DOHH2 (cell line): ENCODE measurements around the gene TFCP2L1.

Source experiments
- EZH2phosphoT487 ChIP-seq: fragments of 200-600 bp; sonication (generic); IDR thresholded peaks from 2 replicates; pipeline ENCODE4 v1.6.1; 2017; ENCODE audit warnings: borderline replicate concordance, mild to moderate bottlenecking, antibody characterized with exemption, low read length, moderate library complexity, mixed read lengths
- TF ChIP-seq, protein P1 (sequence below): fragments of 200-600 bp; sonication (generic); IDR thresholded peaks from one replicate; pipeline ENCODE4 v1.5.1; 2014; ENCODE audit warnings: antibody characterized with exemption, mild to moderate bottlenecking, low read depth, low read length; ENCODE audit not compliant: poor library complexity, severe bottlenecking

- TF ChIP-seq, protein P1, sequence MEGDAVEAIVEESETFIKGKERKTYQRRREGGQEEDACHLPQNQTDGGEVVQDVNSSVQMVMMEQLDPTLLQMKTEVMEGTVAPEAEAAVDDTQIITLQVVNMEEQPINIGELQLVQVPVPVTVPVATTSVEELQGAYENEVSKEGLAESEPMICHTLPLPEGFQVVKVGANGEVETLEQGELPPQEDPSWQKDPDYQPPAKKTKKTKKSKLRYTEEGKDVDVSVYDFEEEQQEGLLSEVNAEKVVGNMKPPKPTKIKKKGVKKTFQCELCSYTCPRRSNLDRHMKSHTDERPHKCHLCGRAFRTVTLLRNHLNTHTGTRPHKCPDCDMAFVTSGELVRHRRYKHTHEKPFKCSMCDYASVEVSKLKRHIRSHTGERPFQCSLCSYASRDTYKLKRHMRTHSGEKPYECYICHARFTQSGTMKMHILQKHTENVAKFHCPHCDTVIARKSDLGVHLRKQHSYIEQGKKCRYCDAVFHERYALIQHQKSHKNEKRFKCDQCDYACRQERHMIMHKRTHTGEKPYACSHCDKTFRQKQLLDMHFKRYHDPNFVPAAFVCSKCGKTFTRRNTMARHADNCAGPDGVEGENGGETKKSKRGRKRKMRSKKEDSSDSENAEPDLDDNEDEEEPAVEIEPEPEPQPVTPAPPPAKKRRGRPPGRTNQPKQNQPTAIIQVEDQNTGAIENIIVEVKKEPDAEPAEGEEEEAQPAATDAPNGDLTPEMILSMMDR = no peak
- TF ChIP-seq EZH2phosphoT487 = no peak
Observed at GRCh38 chr2:121185571-121186074, 99.4 kb downstream of the TFCP2L1 start.
